GM19324 (cell line): ENCODE results near the gene PPP1R2.

Experiments used
- ATAC-seq: cut with Tn5 transposase; IDR thresholded peaks from one replicate; pipeline ENCODE4 v1.9.1; 2021; ENCODE audit warnings: mild to moderate bottlenecking, moderate library complexity; ENCODE audit not compliant: unreplicated experiment, low FRiP score

Gene PPP1R2

DNA sequence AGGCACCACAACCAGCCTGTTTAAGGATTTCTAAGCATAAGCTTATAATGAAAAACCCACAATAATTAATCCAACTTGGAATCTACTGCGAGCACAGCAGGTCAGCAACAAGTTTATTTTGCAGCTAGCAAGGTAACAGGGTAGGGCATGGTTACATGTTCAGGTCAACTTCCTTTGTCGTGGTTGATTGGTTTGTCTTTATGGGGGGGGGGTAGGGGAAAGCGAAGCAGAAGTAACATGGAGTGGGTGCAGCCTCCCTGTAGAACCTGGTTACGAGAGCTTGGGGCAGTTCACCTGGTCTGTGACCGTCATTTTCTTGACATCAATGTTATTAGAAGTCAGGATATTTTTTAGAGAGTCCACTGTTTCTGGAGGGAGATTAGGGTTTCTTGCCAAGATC is 25.5 kb upstream of the PPP1R2 start:
- ATAC-seq, result no peak

DNA sequence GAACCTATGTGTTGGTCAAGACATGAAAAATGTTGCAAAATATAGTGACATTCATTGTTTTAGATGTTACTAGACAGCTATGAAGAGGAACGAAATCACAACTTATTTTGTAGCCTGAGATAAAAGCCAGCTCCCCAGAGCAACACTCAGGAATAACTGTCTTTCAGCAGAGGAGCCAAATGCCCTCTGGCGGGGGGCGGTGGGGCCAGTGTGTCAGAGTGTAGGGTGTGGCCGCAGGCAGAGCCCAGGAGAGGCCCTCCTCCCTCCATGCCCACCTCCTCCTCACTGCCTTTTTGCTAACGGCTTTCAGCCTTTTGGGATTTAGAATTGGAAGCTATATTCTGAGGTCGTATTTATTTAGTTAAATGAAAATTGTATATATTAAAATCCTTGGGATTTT is 23.7 kb upstream of the PPP1R2 start:
- ATAC-seq, result no peak

DNA sequence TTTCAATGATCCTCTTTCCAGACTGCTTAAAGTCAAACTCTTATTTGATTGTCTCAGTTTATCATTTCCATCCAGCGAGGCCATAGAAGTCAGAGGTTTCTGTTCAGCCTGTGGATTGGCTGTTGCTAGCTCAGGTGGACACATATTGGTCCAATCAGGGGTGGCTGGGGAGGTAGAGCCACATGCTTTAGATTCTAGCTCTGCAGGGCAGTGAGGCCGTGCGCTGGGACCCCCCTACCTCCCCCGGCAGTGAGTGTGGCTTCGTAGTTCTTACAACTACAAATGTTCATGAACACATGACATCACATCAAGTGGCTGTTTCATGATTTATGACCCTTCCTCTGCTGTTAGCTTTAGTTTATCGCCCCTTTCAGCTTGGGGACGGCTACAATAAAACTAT is 22.6 kb upstream of the PPP1R2 start:
- ATAC-seq, result no peak

DNA sequence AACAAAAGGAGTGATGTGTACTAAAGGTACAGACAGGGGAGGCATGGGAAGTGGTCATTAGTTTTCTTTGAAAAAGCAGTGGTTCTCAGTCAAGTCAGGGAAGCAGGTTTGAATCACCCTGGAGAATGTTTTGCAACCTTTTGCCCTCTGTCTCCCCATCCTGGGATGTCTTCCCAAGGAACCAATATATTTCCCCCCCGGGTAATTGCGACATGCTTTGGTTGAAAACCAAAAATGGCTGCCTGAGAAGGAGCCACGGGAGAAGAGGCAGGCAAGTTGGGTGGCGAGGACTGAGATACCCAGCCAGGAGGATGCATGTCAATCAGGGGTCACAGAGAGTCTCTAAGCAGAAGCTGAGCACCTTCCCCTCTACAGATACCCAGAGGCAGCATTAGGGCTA is 20.2 kb upstream of the PPP1R2 start:
- ATAC-seq, result no peak

DNA sequence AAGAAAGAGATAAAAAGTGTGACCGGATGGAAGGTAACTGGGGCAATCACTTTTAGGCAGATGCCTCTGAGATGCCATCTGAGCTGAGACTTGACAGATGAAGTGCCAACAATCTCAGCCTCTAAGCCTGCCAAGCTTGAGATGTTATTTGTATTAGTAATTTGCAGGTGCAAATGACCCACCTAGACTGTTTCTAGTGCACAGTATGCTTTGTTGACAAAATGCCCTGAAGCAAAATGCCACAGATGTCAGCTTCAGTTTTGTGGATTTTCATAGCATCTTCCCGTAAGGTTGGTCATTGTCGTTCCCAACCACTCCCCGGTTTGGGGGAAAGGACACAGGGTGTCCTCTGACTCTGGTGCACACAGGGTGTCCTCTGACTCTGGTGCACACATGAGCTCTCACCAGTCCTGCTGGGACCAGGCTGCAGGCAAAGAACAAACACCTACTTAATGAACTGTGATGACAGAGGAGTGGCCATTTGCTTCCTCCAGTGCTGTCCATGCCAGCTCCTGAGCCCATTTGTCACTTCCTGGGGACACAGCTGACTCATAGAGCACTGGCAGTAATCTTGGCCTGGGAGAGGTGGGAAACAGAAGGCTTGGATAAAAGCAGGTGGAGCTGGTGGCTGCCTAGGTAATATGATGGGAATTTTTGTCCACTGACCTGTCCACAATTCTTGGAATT is 16.7 kb upstream of the PPP1R2 start:
- no peak for ATAC-seq

DNA sequence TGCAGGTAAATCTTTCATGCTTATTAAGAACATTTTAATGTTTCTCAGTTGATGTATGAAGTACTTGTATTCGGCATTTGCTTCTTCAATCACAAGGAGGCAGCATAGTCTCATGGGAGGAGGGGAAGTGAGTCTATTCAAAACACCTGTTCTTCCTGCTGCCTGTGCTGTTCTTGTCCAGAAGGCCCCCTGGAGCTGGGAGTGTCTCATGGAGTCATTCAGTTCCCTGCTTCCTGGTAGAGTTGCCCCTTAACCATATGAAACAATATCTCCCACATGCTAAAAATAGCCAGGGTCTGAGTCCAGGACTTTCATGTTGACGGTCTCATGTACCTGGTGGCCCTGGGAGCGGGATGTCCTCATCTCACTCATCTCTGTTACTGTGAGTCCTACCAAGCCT is 15.5 kb upstream of the PPP1R2 start:
- no peak for ATAC-seq

DNA sequence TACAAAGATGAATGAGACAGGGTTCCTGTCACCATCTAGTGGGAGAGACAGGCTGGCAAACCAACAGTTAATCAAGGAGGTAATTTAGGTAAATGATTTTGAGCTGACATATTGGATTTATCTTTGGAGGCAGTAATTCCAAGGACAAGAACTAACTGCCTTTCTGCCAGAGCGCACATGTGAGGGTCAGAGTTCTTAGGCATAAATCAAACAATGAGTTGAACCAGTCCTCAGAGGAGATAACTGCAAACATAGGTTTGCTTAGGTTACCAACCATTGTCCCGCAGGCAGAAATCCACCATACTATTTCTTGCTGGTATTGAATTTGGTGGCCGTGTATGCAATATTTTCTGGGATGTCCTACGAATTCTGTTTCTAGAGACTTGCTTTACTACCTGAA is 14.2 kb upstream of the PPP1R2 start:
- ATAC-seq, result no peak

DNA sequence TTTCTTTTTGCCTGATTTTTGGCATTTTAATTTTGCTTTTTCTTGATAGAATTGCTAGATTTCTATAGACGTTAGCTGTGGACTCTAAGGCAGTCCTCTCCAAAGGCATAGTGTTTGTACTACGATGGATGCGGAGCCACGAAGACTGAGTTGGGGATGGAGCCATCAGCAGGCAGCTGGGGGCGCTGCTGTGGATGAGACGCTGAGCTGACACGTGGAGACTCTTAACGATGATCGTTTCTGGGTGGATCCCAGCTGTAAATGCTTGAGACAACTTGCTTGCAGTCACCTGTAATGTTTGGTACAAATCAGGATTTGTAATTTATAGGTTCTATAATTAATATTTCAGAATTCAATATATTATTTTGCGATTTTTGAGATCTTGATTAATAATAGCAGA is 13.3 kb upstream of the PPP1R2 start:
- ATAC-seq, result no peak

DNA sequence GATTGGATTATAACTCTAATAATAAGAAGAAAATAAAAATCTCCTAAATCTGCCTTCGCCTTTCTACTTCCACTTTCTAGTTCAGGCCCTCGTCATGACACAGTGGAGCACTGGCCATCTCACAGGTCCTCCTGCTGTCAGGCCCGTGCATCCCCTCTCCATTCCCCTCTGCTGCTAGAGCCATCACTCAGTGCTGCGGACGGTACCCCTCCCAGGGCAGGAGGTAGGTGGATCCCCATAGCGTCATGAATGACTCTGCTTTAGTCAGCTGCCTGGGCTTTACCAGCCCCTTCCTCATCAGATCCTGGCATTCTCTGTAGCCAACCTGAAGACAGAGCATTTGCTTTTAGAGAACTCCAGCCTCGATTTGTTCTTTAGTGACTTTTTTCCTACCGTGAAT is 12.0 kb upstream of the PPP1R2 start:
- no peak for ATAC-seq

DNA sequence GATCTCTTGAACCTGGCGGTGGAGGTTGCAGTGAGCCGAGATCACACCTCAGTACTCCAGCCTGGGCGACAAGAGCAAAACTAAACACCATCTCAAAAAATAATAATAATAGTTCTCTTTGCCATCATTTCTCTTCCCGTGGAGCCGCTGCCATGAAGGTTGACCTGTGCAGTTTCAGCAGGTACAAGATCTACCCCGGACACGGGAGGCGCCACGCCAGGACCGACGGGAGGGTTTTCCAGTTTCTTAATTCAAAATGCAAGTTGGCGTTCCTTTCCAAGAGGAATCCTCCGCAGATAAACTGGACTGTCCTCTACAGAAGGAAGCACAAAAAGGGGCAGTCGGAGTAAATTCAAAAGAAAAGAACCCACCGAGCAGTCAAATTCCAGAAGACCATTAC is 11.3 kb upstream of the PPP1R2 start:
- ATAC-seq, result no peak

DNA sequence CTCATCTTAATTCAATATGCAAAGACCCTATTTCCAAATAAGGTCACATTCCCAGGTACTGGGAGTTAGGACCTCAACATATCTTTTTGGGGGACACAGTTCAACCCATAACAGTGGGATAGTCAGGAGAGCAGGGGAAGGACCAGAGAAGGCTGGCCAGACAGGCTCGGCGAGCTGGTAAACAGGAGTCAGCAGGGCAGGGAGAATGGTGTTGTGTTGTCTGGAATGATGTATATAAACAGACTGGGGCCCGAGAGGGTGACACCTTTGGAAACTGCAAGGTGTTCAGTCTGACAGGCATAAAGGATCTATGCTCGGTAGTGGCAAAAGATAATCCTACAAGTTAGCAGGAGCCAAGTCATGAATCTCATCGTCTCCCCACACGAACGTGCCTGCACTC is 10.1 kb upstream of the PPP1R2 start:
- no peak for ATAC-seq

DNA sequence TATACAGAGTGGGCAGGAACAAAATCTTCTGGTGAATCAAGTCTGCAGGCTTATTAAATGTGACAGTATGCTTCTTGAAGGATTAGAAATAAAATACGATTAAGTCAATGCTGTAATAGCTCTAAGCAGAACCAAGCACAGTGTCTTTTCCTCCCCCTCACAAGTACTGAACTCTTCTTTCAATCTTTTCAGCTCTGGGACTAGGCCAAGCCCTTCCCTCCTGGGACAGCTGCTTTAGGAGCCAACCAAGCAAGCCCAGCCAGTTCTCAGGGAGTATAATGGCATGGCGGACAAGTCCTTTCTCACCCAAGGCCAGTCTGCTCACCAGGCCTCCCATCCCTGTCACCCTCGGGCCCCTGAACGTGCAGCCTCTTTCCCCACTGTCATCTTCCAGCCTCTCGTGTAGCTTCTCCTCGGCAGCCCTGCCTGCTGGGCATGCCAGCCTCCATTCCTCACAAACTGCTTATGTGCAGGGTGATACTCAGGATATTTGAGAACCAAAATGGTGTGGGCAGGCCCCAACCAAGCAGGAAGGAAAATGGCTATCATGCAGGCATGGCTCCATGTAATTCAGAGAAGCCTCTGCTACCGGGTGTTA is 8.4 kb upstream of the PPP1R2 start:
- no peak for ATAC-seq

DNA sequence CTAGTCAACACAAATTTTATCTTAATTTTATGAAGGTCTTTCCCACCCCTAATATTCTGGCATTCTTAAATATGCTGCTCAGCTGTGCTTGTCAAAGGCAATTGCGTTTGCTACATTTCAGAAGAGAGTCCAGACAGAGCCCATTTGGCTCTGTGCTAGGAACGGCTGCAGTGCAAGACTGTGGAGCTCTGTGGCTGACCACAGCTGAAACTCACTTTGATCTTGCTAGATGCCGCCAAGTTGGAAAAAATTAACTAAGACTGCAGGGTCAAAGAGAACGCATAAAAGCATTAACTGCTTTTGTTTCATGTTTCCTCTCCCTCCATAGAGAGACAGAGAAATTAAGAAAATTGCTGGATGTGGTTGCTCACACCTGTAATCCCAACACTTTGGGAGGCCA is 7.6 kb upstream of the PPP1R2 start:
- no peak for ATAC-seq

DNA sequence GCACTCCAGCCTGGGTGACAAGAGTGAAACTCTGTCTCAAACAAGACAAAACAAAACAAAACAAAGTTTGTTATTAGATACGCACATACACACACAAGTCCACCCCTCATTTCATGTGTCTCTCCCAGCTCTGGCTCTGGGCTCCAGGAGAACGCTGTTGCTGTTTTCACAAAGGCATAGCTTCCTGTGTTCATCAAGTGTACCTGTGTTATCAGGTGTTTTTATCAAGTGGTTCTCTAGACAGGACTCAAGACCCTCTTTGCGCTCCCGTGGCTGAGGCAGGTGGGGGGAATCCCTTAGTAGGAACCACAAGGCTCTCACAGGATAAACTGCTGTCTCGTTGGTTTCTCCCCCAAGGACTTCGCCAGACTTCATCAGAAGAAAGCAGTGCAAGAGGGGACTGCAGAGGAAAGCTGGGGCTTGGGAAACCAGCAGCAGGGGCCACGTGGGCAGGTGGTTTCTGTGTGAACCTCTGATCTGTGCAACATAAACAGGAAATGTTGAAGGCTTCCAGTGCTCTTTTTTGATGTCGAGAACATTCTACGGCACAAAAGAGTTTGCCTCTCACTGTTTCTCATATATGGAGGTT is 6.9 kb upstream of the PPP1R2 start:
- no peak for ATAC-seq

DNA sequence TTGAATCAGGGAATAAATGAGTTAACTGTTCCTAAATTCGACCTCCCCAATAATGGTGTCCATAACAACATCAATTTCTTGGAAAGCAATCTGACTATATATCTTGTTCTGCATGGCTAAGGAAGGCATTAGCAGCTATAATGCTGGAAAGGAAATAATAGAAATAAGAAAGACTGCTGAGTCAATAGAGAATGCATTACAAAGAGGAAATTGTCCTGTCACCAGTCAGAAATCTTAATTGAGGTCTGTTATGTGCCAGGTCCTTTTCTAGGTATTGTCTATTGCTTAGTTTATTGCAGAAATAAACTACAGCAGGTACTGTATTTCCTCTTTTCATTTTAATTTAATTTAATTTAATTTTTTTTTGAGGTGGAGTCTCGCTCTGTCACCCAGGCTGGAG is 5.9 kb upstream of the PPP1R2 start:
- ATAC-seq, result no peak

DNA sequence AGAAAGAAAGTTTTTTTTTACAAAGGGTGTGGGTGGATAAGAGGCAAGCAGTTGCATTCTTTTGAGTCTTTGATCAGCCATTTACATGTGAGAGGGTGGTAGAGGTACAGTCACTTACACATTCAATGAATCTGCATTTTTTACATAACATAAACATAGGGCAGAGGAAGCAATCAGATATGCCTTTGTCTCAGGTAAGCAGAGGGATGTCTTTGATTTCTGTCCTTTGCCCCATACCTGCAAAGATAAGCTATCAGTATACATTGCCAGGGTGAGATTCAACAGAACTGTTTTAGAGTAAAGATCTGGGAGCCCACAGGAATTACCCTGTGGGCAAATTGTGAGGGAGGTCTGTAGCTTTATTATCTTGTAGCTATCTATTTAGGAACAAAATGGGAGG is 5.4 kb upstream of the PPP1R2 start:
- ATAC-seq, result no peak

DNA sequence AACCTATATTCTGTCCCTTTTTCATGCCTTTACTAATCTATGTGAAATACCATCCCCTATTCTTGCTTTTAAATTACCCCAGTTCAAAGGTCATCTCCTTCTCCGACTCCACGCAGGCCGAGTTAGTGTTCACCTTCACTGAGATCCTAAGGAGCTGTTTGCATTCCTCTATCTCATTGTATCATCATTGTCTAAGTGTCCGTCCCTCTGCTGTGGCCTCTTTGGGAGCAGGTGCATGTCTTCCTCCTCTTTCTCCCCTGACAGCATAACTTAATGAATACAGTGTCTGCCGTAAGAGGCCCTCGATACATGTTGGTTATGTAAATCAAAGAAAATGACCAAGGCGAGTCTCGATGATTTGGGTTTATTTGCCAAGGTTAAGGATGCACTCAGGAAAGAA is 4.9 kb upstream of the PPP1R2 start:
- no peak for ATAC-seq

DNA sequence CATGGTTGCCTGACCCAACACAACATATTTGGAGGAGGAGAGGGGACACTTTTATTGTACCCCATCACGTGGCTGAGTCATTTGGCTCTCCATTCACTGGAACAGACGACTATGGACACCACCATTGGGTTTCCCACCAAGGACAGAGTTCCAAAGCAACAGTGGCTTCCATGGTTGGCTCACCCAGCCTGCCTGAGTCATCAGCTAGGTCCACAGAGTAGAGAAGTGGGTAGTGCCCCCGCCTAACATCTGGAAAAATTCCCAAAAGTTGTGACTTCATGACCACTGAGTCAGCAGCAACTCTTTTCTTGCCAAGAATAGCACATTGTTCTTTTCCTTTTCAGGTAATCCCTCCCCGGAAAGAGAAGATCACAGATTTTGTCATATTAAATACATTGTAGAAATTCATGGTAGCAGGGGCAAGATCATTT is 3.0 kb upstream of the PPP1R2 start:
- no peak for ATAC-seq

DNA sequence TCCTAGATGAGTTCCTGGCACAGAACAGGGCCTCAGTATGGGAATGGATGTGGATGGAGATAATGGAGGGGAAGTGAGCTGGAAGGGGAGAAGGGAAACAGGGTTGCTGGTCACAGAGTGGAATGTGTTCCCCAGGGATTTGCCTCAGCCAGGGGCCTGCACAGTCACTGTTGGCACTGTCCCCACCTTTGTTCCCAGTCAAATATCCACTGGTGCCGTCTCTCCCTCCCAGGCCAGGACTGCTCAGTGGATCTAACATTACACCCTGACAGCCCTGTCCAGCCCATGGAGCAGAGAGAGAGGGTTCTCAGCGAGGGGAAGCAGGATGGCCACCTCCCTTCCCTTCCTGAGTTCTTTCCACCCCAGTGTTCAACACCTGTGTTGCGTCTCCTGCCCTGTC is 1.5 kb upstream of the PPP1R2 start:
- ATAC-seq, result no peak

DNA sequence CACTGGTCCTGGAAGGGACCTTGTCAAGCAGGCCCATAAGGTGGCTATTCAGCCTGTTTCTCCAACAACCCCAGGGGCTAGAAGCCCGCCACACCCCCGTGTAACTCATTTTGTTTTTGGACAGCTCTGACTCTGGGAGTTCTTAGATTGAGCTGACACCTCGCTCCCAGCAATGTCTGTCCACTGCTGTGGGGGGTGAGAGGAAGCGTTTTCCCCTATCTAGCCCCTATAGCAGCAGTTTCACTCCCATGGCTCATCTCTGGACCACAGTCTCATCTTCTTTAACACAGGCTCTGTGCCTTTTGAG is 1.1 kb upstream of the PPP1R2 start:
- ATAC-seq, result no peak

DNA sequence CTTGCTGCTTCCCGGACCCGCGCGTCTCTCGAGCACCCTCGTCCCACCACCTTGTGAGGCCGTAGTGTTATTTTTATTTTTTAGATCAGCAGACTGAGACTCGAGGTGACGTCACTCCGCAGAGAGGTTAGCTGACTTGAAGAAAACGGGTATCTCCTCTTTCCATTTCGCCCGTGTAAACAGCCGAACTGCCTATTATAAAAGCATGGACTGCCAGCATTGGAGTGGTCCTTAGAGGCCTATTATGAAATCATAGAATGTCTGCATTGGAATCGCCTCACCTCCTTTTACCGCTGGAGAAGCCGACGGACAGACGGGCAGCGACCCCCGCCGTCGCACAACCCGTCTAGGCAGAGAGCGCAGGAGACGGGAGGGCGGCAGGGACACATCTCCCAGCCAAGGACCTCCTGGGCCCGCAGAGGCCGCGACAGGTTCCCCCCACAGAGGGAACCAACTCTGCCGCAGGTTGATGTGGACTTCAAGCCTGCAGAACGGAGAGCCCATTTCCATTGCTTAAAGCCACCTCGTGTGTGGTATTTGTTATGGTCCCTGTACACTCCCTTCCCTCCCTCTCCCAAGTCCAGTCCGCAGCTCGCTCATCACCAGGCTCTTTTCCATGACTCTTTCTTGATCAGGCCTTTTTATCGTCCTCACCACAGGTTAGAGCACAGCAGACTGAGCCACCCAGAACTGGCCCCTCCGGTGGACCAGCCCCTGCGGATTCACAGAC is 540 bp upstream of the PPP1R2 start:
- no peak for ATAC-seq

DNA sequence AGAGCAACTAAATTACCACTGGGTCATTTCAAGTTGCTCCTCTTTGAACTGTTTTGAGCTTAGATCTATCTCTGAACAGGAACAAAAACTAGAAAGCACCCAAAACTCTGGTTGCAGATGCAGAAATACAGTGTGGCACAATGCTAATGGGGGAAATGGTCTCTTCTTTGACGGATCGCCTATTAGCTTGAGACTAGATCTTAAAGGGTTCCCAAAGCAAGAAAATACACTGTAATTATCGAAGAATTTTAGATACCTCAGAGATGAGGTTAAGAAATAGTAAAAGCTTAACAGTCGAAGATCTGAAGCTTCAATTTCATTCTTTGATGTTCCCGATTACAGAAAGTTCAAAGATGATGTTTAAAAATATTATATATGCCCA is 818 bp downstream of the PPP1R2 start:
- ATAC-seq, result no peak
